HepG2 (cell line): ENCODE measurements around the gene TULP3. TPM values are rescaled to one million over a fixed set of nuclear protein-coding genes. Genes with fewer than 3 reads are reported as not detected.

Experiments used
- AHDC1 ChIP-seq: sonication (generic); formaldehyde crosslinking; IDR thresholded peaks from 2 replicates; pipeline ENCODE4 v1.5.1; 2020; ENCODE audit warnings: mild to moderate bottlenecking, missing genetic modification reagents, borderline replicate concordance
- ARNT2 ChIP-seq: sonication (generic); formaldehyde crosslinking; IDR thresholded peaks from 2 replicates; pipeline ENCODE4 v1.8.0; 2022; ENCODE audit warnings: mild to moderate bottlenecking, low read depth, missing genetic modification reagents, moderate library complexity
- HOXA5 ChIP-seq: sonication (generic); formaldehyde crosslinking; IDR thresholded peaks from 2 replicates; pipeline ENCODE4 v1.4.0; 2020; ENCODE audit warnings: missing genetic modification reagents
- HOXA9 ChIP-seq: sonication (generic); formaldehyde crosslinking; IDR thresholded peaks from 2 replicates; pipeline ENCODE4 v1.8.1; 2022; ENCODE audit warnings: missing genetic modification reagents, mild to moderate bottlenecking, moderate library complexity, borderline replicate concordance
- PHF20 ChIP-seq: sonication (generic); formaldehyde crosslinking; IDR thresholded peaks from 2 replicates; pipeline ENCODE4 v1.5.0; 2020; ENCODE audit warnings: mild to moderate bottlenecking, missing genetic modification reagents
- POGK ChIP-seq: sonication (generic); formaldehyde crosslinking; conservative IDR thresholded peaks from 2 replicates; pipeline ENCODE4 v1.8.0; 2022; ENCODE audit warnings: mild to moderate bottlenecking, moderate library complexity, missing genetic modification reagents
- TARDBP ChIP-seq: sonication (generic); formaldehyde crosslinking; IDR thresholded peaks from 2 replicates; pipeline ENCODE4 v1.8.0; 2022; ENCODE audit warnings: mild to moderate bottlenecking, missing genetic modification reagents
- ZBTB38 ChIP-seq: sonication (generic); formaldehyde crosslinking; IDR thresholded peaks from 2 replicates; pipeline ENCODE4 v1.5.1; 2020; ENCODE audit warnings: mild to moderate bottlenecking, missing genetic modification reagents
- ZFX ChIP-seq: sonication (generic); formaldehyde crosslinking; IDR thresholded peaks from 2 replicates; pipeline ENCODE4 v1.4.0; 2020; ENCODE audit warnings: mild to moderate bottlenecking, low read depth, missing genetic modification reagents, moderate library complexity
- ZNF275 ChIP-seq: sonication (generic); formaldehyde crosslinking; IDR thresholded peaks from 2 replicates; pipeline ENCODE4 v1.8.0; 2022; ENCODE audit warnings: missing genetic modification reagents, mild to moderate bottlenecking, inconsistent platforms, borderline replicate concordance
- ZNF280B ChIP-seq: sonication (generic); formaldehyde crosslinking; IDR thresholded peaks from 2 replicates; pipeline ENCODE4 v1.5.0; 2020; ENCODE audit warnings: missing genetic modification reagents, mild to moderate bottlenecking, borderline replicate concordance
- ZNF570 ChIP-seq: sonication (generic); formaldehyde crosslinking; IDR thresholded peaks from 2 replicates; pipeline ENCODE4 v1.4.0; 2020; ENCODE audit warnings: mild to moderate bottlenecking, missing genetic modification reagents, borderline replicate concordance
- ZNF572 ChIP-seq: sonication (generic); formaldehyde crosslinking; IDR thresholded peaks from 2 replicates; pipeline ENCODE4 v1.5.1; 2020; ENCODE audit warnings: mild to moderate bottlenecking, missing genetic modification reagents
- ZNF772 ChIP-seq: sonication (generic); formaldehyde crosslinking; IDR thresholded peaks from 2 replicates; pipeline ENCODE4 v1.5.0; 2020; ENCODE audit warnings: mild to moderate bottlenecking, missing genetic modification reagents
- polyA plus RNA-seq, 8 experiments: library from polyadenylated mRNA; depleted of rRNA in 3 of 8; stranded (reverse) in 7 of 8; unstranded in 1 of 8; fragments of >200 nt; fragmentation: Illumina TruSeq in 4 of 8; extraction: Trizol in 4 of 8; gene quantifications; 2 replicates each; pipeline versions ENCODE4 v1.2.1 to v1.2.3, GENCODE V29; 2011 to 2016; ENCODE audit warnings: low read depth in 4 of 8, missing spikeins in 1 of 8, mixed read lengths in 1 of 8; ENCODE audit not compliant: insufficient read depth in 1 of 8
- total RNA-seq, 5 experiments: library from RNA; depleted of rRNA; stranded (reverse); fragments of >200 nt; fragmentation: Illumina TruSeq; extraction: Trizol; gene quantifications; 2 replicates each; pipeline ENCODE4 v1.2.3, GENCODE V29; 2016; ENCODE audit warnings: low read depth in 1 of 5
- TF ChIP-seq, protein P1 (sequence below): fragments of 450-650 bp; IDR thresholded peaks from 2 replicates; pipeline ENCODE4 v1.6.1; 2016

TULP3 gene
- total and polyA plus RNA-seq, 2 of the 13 experiments (the other 11 are each of a cell fraction or from before 2014, with no cell fraction given), result 11.2 to 13.2 TPM

DNA sequence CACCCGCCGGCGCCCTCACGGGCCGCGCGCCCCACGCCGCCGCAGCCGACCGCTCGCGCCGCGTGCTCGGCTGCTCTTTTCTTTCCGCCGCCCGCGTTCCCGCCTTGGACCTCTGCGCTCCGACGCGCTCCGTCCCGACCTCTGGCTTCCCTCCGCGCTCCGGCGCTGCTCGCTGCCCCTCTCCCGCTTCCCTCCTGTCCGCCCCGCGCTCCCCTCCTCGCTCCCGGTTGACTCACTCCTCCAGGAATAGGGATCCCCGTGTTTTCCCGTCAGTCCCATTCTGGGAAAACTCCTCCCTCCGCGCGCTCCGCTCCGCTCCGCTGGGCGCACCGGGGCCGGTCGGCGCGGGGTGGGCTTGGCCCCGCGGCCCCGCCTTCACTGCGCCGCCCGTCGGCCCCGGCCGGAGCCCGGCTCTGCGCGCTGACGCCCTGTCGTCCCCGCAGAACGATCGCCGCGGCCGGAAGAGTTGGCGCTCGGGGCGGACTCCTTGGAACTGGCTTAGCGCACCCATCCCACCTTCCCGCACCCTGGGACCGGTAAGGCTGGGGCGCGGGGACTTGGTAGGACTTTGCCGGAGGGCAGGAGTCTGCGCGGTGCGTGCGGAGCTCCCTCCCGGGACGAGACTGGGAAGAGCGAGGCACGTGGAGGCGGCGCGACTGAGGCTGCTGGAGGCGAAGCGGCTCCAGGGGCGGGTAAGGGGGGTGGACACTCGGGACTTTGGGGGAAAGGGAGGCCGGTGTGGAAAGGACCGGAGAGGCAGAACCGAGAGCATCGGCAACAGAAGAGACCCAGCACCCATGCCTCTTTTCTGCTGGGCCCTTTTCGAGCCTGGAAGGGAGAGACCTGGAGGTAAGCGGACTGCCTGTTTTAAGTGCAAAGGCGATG, 69.1 kb downstream of the TULP3 start (continued):
- TF ChIP-seq ZNF280B (CRISPR knock-in tag) (peak; percentile 89), ZFX (peak; percentile 50; the same call in 1 of the 2 replicates), HOXA9 (CRISPR knock-in tag) (peak; percentile 72), ARNT2 (CRISPR knock-in tag) (no peak; the same call in none of the 2 replicates), ZNF570 (CRISPR knock-in tag) (no peak), ZBTB38 (CRISPR knock-in tag) (0 out of 2 replicates have a peak, but pooled peaks have one; percentile 21), PHF20 (CRISPR knock-in tag) (peak; percentile 32; the same call in 1 of the 2 replicates), ZNF275 (CRISPR knock-in tag) (0 out of 2 replicates have a peak, but pooled peaks have one; percentile 17), AHDC1 (no peak), ZNF572 (no peak), POGK (peak; percentile 29; the same call in 1 of the 2 replicates), ZNF772 (peak; percentile 37; the same call in 1 of the 2 replicates), TARDBP (CRISPR knock-in tag) (0 out of 2 replicates have a peak, but pooled peaks have one; percentile 34), HOXA5 (peak; percentile 58; the same call in 1 of the 2 replicates)
- TF ChIP-seq, protein P1, sequence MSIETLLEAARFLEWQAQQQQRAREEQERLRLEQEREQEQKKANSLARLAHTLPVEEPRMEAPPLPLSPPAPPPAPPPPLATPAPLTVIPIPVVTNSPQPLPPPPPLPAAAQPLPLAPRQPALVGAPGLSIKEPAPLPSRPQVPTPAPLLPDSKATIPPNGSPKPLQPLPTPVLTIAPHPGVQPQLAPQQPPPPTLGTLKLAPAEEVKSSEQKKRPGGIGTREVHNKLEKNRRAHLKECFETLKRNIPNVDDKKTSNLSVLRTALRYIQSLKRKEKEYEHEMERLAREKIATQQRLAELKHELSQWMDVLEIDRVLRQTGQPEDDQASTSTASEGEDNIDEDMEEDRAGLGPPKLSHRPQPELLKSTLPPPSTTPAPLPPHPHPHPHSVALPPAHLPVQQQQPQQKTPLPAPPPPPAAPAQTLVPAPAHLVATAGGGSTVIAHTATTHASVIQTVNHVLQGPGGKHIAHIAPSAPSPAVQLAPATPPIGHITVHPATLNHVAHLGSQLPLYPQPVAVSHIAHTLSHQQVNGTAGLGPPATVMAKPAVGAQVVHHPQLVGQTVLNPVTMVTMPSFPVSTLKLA, result no peak
